HG03571 (cell line): ENCODE data around the gene AKR7A2.
"Not testable (repeated sequence)": the region's sequence is repeated elsewhere in the genome, so short reads cannot be mapped to it uniquely, and the experiment has no call there.

ENCODE experiments used
- ATAC-seq: cut with Tn5 transposase; IDR thresholded peaks from one replicate; pipeline ENCODE4 v1.9.1; 2021; ENCODE audit not compliant: unreplicated experiment

AKR7A2 gene

DNA sequence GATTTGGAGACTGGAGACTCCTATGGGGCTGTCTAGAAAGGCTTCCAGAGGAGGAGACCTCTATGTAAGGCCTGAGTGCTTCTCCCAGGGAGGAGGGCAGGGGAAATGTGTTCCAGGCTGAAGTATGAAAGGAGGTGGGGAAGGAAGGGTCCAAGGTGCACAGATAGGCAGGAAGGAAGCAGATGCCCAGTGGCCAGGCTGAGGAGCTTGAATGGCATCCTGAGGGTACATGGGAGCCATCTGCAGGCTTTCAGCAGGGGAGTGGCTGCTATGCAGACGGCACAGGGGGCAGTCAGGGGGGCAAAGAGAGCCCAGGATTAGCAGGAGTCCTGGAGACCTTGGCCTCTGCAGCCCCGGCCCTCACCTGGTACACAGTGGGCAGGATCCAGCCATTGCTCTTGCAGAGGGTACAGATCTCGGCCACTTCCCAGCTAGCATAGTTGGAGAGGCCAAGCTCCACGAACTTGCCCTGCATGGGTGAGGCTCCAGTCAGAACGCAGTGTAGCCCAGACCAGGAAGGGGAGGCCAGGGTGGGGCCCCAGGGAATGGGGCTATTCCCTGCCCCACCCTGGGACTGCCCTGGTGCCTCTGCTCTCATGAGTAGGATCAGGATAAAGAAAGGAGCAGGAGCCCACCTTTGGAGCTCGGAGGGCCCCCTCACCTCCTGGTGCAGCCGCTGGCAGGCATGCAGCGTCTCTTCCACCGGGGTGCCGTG, 4.0 kb downstream of the AKR7A2 start:
- no peak for ATAC-seq

- no peak for ATAC-seq
Observed at GRCh38 chr1:19306941-19307340, 5.0 kb downstream of the AKR7A2 start.

- ATAC-seq = no peak
Observed at GRCh38 chr1:19305880-19306279, 6.1 kb downstream of the AKR7A2 start.

- not testable (repeated sequence) for ATAC-seq
Observed at GRCh38 chr1:19304081-19304480, 7.9 kb downstream of the AKR7A2 start.

DNA sequence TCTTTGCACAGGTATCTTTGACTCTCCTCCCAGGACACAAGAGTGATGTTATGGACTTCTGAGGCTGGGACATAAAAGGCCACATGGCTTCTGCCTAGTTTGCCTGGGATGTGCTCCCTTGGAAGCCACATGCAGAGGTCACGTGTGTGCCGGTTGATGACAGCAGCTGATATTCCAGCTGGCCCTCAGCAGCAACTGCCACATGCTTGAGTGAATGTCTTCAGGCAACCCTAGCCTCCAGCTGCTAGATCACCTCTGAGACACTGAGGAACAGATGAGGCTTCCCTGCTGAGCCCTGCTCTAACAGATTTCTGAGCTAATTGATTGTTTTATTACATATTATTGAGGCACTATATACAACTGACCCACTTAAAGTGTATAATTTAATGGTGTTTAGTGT, 11.7 kb downstream of the AKR7A2 start:
- ATAC-seq = no peak

DNA sequence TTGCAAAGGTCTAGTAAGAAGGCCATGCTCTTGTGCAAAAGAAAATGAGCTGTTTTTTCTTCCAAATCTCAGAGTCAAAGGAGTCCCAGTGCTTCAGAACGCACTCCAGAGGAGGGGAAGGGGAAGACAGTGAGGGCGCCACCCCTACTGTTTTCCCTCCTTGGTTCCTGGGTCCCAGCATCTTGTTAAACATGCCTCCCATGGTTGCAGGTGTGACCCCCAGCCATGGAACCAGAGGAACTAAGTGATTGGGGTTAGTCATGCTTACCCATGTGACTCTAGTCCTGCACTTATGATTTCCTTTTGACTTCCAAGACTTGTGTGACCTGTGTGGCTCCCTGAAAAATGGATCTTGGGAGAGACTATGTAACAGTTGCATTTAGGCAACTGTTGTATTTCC, 17.3 kb downstream of the AKR7A2 start:
- no peak for ATAC-seq

DNA sequence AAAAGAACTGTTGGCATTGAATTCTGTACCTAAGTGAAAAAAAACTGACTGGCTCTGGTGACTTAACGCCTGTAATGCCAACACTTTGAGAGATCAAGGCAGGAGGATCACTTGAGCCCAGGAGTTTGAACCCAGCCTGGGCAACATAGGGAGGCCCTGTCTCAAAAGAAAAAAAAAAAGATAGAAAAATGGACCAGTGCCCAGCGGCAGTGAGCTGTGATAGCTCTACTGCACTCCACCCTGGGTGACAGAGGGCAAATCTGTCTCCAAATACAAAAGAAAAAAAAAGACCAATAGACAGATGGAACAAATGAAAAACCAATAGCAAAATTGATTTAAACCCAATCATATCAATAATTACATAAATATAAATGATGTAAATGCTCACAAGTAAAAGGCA, 22.7 kb downstream of the AKR7A2 start:
- no peak for ATAC-seq

- ATAC-seq = not testable (repeated sequence)
Observed at GRCh38 chr1:19288324-19289241, 23.4 kb downstream of the AKR7A2 start, which contains the start of gene AKR7A3. TSS of gene AKR7A3 (minus strand) at chr1:19288770. CDS start at chr1:19288709, 61 bp downstream.

DNA sequence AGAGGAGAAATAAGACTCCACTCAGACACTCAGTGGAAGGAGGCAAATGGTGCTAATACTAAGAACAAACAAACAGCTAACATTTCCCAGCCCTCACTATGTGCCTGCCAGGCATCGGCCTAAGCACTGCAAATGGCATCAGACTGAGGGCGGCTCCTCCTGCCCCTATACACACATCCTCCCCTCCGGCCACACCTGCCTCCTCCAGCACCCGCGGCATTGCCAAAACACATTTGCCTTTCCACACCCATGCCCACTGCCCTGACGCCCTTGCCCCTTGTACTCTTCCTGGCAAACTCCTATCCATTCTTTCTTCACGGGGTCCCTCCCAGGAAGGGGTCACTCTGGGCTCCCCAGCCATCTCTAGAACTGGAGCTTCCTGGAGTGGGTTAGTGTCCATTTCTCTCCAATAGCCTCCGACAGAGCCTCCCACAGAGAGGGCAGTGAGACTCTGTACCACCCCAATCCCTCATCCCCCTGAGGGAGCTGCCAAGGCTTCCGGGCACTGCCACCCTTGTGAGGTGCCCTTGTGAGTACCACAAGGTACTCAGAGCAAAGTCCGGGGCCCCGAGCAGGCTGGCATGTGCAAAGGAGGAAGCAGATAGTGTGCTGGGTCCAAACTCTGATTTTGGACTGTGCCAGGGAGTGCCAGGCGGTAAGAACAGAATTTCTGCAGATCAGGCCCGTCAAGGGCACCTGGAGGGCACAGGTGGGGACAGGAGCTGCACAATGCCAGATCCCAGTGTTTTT, 24.3 kb downstream of the AKR7A2 start:
- ATAC-seq = no peak

DNA sequence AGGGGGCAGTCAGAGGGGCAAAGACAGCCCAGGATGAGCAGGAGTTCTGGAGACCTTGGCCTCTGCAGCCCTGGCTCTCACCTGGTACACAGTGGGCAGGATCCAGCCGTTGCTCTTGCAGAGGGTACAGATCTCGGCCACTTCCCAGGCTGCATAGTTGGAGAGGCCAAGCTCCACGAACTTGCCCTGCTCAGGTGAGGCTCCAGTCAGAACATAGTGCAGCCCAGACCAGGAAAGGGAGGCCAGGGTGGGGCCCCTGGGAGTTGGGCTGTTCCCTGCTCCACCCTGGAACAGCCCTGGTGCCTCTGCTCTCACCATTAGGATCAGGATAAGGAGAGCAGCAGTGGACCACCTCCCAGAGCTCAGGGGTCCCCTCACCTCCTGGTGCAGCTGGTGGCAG, 26.1 kb downstream of the AKR7A2 start:
- ATAC-seq = not testable (repeated sequence)

- not testable (repeated sequence) for ATAC-seq
Observed at GRCh38 chr1:19285366-19285765, 26.6 kb downstream of the AKR7A2 start.

GRCh38 chr1:19284881-19285280, 27.1 kb downstream of the AKR7A2 start:
- ATAC-seq = no peak

- no peak for ATAC-seq
Observed at GRCh38 chr1:19283891-19284290, 28.1 kb downstream of the AKR7A2 start.

DNA sequence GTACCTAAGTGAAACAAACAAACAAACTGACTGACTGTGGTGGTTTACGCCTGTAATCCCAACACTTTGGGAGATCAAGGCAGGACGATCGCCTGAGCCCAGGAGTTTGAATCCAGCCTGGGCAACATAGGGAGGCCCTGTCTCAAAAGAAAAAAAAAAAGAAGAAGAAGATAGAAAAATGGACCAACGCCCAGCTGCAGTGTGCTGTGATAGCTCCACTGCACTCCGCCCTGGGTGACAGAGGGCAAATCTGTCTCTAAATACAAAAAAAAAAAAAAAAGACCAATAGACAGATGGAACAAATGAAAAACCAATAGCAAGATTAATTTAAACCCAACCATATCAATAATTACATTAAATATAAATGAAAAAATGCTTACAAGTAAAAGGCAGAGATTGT, 37.3 kb downstream of the AKR7A2 start:
- ATAC-seq = no peak

DNA sequence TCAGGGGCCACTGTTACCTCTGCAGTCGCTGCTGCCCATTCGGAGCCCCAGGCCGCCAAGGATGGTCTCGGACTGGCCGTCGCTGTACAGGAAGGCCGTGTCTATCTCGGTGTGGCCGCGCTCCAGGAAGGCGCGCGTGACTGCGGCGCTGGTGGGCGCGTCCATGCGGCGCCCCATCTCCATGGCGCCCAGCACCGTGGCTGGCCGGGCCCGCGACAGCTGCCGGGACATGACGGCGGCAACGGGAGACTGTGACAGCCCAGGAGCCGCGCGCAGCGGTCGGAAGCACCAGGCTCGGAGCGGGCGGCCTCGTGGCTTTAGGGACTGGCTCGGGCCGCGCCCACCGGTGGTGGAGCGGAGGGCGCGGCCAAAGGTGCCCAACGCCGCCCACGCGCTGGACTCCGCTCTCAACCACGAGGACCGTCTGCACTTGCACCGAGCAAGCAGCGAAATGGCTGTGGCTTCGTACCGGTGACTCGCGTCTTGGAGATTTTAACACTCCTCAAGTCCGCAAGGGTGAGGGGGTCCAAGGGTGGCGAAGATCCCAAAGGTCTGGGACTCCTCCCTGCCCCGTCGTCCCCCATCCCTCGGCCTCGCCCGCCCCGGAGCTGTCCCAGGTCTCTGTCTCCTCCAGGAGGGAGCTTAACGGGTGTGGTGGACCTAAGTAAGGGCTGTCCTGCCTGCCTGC, 38.0 kb downstream of the AKR7A2 start:
- not testable (repeated sequence) for ATAC-seq

DNA sequence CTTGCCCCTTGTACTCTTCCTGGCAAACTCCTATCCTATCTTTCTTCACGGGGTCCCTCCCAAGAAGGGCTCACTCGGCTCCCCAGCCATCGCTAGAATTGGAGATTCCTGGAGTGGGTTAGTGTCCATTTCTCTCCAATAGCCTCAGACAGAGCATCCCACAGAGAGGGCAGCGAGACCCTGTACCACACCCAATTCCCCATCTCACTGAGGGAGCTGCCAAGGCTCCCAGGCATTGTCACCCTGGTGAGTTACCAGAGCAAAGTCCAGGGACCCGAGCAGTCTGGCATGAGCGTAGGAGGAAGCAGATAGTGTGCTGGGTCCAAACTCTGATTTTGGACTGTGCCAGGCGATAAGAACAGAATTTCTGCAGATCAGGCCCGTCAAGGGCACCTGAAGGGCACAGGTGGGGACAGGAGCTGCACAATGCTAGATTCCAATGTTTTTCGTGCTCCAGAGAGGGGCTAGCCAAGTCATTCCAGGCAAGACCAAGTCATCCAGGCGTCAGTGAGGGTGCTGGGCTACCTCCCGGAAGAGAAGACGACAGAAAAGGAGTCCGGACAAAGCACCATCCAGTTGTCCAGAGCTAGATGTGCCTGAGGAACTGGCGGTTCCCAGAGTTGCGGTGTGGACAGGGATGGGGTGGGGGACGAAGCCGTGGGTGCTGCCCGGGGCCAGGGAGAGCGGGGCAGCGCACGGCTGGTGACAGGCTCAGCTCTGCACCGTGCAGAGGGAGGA, 38.7 kb downstream of the AKR7A2 start:
- ATAC-seq = no peak

GRCh38 chr1:19272064-19272463, 39.9 kb downstream of the AKR7A2 start:
- ATAC-seq = no peak

GRCh38 chr1:19270343-19270730, 41.6 kb downstream of the AKR7A2 start:
- ATAC-seq = not testable (repeated sequence)

GRCh38 chr1:19269427-19270342, 42.3 kb downstream of the AKR7A2 start:
- not testable (repeated sequence) for ATAC-seq
